ENCODE measurements around the gene RSF1.

- TF ChIP-seq CTCF (IDR thresholded peaks at IDR 0.05; ENCODE audit: low read depth, low read length, missing input control) (no peak), ZBTB33 (IDR thresholded peaks at IDR 0.05) (no peak)
These were observed 45.3 kb upstream of the RSF1 start for GRCh38 chr11:77865805-77866204.
